ENCODE measurements around the gene ARHGAP10.

Gene ARHGAP10

GRCh38 chr4:148017801-148018200, 285.9 kb downstream of the ARHGAP10 start:
- DNase-seq (ENCODE audit: insufficient read length, low spot score) = no peak
- no peak for FAIRE-seq
- no peak for TF ChIP-seq CTCF (IDR thresholded peaks at IDR 0.05; ENCODE audit: insufficient read depth, missing control alignments)

GRCh38 chr4:148021686-148022085, 289.8 kb downstream of the ARHGAP10 start:
- TF ChIP-seq CTCF (IDR thresholded peaks at IDR 0.05; ENCODE audit: insufficient read depth, missing control alignments) = no peak
- FAIRE-seq (no peak), DNase-seq (ENCODE audit: insufficient read length, low spot score) (no peak)

GRCh38 chr4:148022975-148023374, 291.1 kb downstream of the ARHGAP10 start:
- DNase-seq (ENCODE audit: insufficient read length, low spot score) = no peak
- TF ChIP-seq CTCF (IDR thresholded peaks at IDR 0.05; ENCODE audit: insufficient read depth, missing control alignments) = no peak
- no peak for FAIRE-seq

GRCh38 chr4:148023512-148024181, 291.8 kb downstream of the ARHGAP10 start:
- FAIRE-seq (no peak), DNase-seq (ENCODE audit: insufficient read length, low spot score) (no peak)
- no peak for TF ChIP-seq CTCF (IDR thresholded peaks at IDR 0.05; ENCODE audit: insufficient read depth, missing control alignments)

GRCh38 chr4:148025981-148026380, 294.1 kb downstream of the ARHGAP10 start:
- no peak for TF ChIP-seq CTCF (IDR thresholded peaks at IDR 0.05; ENCODE audit: insufficient read depth, missing control alignments)
- DNase-seq (ENCODE audit: insufficient read length, low spot score) (no peak), FAIRE-seq (no peak)

- TF ChIP-seq CTCF (IDR thresholded peaks at IDR 0.05; ENCODE audit: insufficient read depth, missing control alignments) = no peak
- DNase-seq (ENCODE audit: insufficient read length, low spot score) = no peak
- FAIRE-seq = no peak
Measured at GRCh38 chr4:148027201-148027600, 295.3 kb downstream of the ARHGAP10 start.

GRCh38 chr4:148029781-148030180, 297.9 kb downstream of the ARHGAP10 start:
- no peak for DNase-seq (ENCODE audit: insufficient read length, low spot score)
- no peak for FAIRE-seq
- TF ChIP-seq CTCF (IDR thresholded peaks at IDR 0.05; ENCODE audit: insufficient read depth, missing control alignments) = no peak

All from D721Med (cell line).